ENCODE results near the gene HOXA5.
A peak's percentile ranks its signal among the peaks of the same experiment; 100 is the strongest.

HOXA5 gene

DNA sequence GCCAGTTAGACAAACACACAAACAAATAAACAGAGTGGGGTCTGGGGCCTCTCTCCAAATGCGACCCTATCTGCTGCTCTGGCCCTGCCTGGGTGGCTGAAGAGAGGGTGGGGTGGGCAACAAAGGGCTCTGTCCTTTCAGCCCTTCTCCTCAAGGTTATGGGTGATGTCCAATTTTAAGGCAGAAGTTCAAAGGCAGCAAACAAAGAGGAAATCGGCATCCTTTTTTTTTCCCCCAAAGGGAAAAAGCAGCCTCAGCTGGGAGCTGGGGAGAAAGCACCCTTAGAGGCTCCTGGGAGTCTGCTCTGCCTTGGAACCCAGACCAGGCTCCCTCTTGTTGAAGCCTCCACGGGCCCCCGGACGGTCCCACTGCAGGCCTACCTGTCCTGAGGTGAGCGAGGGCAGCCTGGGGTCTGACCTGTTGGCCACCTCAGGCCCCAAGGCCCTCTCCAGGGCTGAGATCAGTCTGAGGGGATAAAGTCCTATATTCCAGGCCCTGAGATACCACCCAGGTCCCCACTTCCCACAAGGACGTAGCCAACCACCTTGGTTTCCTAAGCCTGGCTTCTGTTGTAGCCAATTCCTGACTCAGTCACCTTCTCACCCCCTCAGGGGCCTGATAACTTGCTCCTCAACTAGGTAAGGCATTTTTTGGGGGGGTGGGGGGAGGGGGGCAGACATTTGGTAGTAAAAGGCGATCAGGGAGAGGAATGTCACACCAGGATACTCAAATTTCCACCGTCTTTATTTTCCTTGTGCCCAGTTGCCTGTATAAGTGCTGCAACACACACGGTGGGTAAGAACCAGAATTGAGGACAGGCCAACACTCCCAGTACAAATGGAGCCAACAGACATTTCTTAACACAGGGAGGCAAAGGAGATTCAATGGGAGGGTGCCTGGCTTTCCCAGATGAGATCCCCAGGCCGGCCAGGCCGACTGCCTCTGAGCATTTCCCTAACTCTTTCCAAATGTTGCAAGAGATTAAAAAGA, 37.2 kb upstream of the HOXA5 start:
- no peak overlapping the region for H3K4me3 ChIP-seq (ENCODE audit: low read depth, low read length)
- TF ChIP-seq, protein P1, sequence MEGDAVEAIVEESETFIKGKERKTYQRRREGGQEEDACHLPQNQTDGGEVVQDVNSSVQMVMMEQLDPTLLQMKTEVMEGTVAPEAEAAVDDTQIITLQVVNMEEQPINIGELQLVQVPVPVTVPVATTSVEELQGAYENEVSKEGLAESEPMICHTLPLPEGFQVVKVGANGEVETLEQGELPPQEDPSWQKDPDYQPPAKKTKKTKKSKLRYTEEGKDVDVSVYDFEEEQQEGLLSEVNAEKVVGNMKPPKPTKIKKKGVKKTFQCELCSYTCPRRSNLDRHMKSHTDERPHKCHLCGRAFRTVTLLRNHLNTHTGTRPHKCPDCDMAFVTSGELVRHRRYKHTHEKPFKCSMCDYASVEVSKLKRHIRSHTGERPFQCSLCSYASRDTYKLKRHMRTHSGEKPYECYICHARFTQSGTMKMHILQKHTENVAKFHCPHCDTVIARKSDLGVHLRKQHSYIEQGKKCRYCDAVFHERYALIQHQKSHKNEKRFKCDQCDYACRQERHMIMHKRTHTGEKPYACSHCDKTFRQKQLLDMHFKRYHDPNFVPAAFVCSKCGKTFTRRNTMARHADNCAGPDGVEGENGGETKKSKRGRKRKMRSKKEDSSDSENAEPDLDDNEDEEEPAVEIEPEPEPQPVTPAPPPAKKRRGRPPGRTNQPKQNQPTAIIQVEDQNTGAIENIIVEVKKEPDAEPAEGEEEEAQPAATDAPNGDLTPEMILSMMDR (IDR thresholded peaks at IDR 0.05; ENCODE audit: borderline replicate concordance, insufficient read depth, low read depth, low read length) = no peak

DNA sequence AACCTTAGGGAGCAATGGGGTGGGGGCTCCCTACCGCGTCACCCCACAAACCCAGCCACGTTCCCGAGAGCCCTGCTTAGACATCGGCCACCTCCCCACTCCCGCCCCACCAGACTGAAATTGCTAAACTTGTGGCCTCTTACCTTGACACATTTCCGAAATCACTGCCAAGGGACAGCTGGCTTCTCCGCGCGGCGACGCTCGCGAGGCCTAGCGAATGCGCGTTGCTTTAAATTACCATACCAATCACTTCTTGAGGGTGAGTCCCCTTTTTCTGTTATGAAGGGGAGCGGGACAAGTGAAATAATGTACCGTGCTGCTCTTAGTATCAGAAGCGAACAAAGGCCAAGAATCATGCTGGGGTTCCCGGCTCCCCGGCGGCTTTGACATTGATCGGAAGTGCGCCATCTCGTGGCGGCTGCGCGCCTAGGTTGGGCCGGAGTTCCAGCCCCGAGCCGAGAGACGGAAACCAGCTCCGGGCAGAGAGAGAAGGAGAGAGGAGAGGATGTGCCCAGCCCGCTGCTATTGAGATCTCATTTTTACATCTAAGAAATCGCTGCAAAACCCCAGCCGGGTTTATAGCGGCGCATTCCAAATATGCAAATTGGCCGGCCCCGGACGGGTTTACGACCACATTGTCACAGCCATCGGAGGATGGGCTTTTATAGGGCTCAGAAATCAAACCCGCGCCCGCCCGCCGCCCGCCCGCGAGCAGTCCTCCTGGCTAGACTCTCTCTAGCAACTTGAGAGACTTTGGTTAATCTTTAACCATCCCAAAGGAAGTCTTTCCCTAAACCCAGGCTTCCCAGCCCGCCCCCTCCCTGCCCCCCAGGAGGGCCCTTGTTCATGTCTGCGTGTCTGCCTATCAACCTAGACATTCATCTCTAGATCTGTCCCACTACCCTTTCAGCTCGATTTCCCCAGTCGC, 36.3 kb upstream of the HOXA5 start:
- no peak overlapping the region for H3K4me3 ChIP-seq (ENCODE audit: low read depth, low read length)
- TF ChIP-seq, protein P1 (IDR thresholded peaks at IDR 0.05; ENCODE audit: borderline replicate concordance, insufficient read depth, low read depth, low read length) = peak; percentile 75

DNA sequence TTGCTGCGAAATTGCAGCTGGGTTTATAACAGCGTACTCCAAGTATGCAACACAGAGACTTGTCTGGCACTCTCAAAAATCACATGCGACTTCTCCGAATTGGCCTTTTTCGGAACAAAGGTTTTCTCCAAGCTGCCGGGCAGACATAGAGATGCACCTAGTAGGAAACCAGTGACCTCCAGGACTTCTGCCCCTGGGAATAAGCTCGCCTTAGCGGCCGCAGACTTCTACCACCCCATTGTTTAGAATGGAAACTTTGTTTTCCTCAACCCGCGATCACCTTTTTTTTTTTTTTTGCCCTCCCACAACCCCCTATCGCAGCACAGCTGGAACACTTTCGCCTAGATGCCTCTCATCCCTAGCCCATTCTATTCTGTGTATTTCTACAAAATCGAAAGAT, 35.5 kb upstream of the HOXA5 start:
- no peak overlapping the region for H3K4me3 ChIP-seq (ENCODE audit: low read depth, low read length)
- TF ChIP-seq, protein P1 (IDR thresholded peaks at IDR 0.05; ENCODE audit: borderline replicate concordance, insufficient read depth, low read depth, low read length) = no peak

DNA sequence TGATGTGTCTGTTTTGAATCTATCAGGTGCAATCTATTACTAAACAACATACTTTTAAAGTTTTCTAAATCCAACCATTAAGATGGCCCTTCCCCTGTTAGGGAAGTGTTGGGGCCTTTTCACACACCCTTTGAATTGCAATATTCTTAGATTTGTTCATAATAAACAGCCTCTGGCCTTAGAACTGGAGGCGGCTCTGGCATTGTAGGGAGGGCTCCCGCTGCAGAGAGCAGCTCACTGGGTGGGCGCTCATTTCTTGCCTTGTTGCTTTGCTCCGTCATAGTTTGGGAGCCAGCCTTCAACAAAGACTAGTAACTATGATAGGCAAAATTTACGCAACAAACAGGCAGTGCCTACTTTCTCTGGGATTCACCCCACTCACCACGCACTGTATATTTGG, 34.9 kb upstream of the HOXA5 start:
- H3K4me3 ChIP-seq (ENCODE audit: low read depth, low read length) = no peak overlapping the region
- TF ChIP-seq, protein P1 (IDR thresholded peaks at IDR 0.05; ENCODE audit: borderline replicate concordance, insufficient read depth, low read depth, low read length) = no peak

DNA sequence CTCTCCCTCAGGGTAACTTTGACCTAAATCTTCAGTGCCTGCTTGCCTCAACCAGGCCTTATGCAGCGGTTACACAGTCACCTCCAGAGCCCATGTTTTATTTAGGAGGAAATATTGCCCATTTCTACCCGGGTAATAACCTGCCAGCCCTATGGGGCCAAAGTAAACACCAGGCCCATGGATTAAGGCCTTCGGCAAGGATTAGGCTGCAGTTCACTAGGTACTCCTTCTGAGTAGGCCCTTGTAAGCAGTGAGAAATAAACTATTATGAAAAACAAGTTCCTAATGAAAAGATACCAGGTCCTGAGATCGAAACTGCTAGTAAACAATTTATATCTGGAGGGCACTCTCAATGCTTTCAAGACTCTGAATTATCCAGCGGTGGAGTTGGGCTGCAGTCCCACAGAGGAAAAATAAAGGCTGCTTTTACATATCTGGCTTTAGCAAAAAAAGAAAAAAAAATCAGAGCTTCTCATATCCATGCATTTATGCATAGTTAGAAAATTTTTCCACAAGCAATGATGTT, 34.4 kb upstream of the HOXA5 start:
- TF ChIP-seq, protein P1 (IDR thresholded peaks at IDR 0.05; ENCODE audit: borderline replicate concordance, insufficient read depth, low read depth, low read length) = no peak
- no peak overlapping the region for H3K4me3 ChIP-seq (ENCODE audit: low read depth, low read length)

DNA sequence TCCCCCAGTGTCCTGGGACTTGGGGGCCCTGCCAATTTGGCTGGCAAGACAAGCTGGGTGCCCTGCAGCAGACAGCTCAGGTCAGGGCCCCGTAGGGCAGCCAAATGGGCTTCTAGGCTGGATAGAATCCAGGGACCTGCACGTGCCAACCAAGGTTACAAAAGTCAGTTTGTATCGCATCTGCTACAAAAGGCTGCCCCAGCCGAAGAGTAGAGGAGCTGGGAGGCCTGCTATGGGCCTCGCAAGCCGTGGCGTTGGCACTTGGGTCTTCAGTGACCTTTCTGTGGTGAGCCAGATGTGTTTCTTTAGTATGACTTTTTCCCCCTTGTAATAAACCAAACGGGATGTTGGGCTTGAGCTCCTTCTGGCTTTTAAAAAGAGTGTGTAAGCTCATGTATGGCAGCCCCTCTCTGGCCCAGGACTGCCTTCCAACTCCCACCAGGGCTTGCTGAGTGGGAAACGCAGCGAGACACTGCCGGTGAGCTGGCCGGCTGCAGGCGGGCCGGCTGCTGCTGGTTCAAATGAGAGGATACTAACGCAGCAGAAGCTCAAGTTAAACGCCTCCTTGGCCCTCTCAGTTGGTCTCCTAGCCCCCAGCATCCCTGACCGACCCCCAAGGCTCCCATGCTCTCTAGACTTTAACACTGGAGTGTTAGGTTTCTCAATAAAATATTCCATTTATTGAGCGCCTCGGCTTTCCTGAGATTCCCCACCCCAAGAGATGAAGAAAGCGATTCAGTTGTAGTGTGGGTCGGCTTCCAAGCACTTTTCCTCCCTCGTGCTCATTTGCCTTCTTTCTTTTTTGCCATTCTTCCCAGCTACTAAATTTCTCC, 33.7 kb upstream of the HOXA5 start:
- H3K4me3 ChIP-seq (ENCODE audit: low read depth, low read length) = no peak overlapping the region
- TF ChIP-seq, protein P1 (IDR thresholded peaks at IDR 0.05; ENCODE audit: borderline replicate concordance, insufficient read depth, low read depth, low read length) = no peak
